CD4-positive, alpha-beta T cell treated with Interferon gamma for 1 hour (primary cell): ENCODE measurements around the gene SOS1.
A peak's percentile ranks its signal among the peaks of the same experiment; 100 is the strongest.

Experiments
- DNase-seq: peaks from one replicate; pipeline ENCODE4 v3.0.0-alpha.2; 2020

The SOS1 gene

GRCh38 chr2:39018638-39019037, 102.2 kb downstream of the SOS1 start:
- no peak for DNase-seq

- DNase-seq: no peak
Measured at GRCh38 chr2:39017334-39017733, 103.5 kb downstream of the SOS1 start.

- no peak for DNase-seq
Measured at GRCh38 chr2:39015424-39015823, 105.4 kb downstream of the SOS1 start.

GRCh38 chr2:39013871-39014270, 107.0 kb downstream of the SOS1 start:
- no peak for DNase-seq

GRCh38 chr2:39008665-39009064, 112.2 kb downstream of the SOS1 start:
- no peak for DNase-seq

GRCh38 chr2:39007875-39008504, 112.9 kb downstream of the SOS1 start:
- no peak for DNase-seq

- no peak for DNase-seq
Measured at GRCh38 chr2:39000552-39000951, 120.3 kb downstream of the SOS1 start.

- DNase-seq: no peak
Measured at GRCh38 chr2:38997781-38998180, 123.1 kb downstream of the SOS1 start.

- no peak for DNase-seq
Measured at GRCh38 chr2:38991899-38992298, 129.0 kb downstream of the SOS1 start.

- DNase-seq: no peak
Measured at GRCh38 chr2:38988716-38989115, 132.1 kb downstream of the SOS1 start.

GRCh38 chr2:38982498-38982897, 138.4 kb downstream of the SOS1 start:
- no peak for DNase-seq

GRCh38 chr2:38981670-38982357, 139.0 kb downstream of the SOS1 start:
- DNase-seq: no peak

- no peak for DNase-seq
Measured at GRCh38 chr2:38981003-38981669, 139.7 kb downstream of the SOS1 start.

GRCh38 chr2:38978908-38979307, 141.9 kb downstream of the SOS1 start:
- DNase-seq: no peak

- peak; percentile 9 for DNase-seq
Measured at GRCh38 chr2:38978296-38978903, 142.5 kb downstream of the SOS1 start.

GRCh38 chr2:38977047-38977446, 143.8 kb downstream of the SOS1 start:
- DNase-seq: no peak

GRCh38 chr2:38975042-38975441, 145.8 kb downstream of the SOS1 start:
- DNase-seq: no peak

- DNase-seq: no peak
Measured at GRCh38 chr2:38973266-38973665, 147.6 kb downstream of the SOS1 start.

GRCh38 chr2:38971377-38971776, 149.5 kb downstream of the SOS1 start:
- DNase-seq: no peak

GRCh38 chr2:38968021-38968420, 152.8 kb downstream of the SOS1 start:
- DNase-seq: no peak

GRCh38 chr2:38966678-38967077, 154.2 kb downstream of the SOS1 start:
- no peak for DNase-seq

GRCh38 chr2:38966006-38966405, 154.8 kb downstream of the SOS1 start:
- DNase-seq: no peak

GRCh38 chr2:38960609-38961320, 160.1 kb downstream of the SOS1 start:
- DNase-seq: no peak
